HG03575 (cell line): ENCODE measurements around the gene MT4.

Experiments used
- ATAC-seq: cut with Tn5 transposase; IDR thresholded peaks from one replicate; pipeline ENCODE4 v1.9.1; 2021; ENCODE audit not compliant: unreplicated experiment, insufficient number of reproducible peaks, low FRiP score; ENCODE audit errors: extremely low read depth

The MT4 gene

DNA sequence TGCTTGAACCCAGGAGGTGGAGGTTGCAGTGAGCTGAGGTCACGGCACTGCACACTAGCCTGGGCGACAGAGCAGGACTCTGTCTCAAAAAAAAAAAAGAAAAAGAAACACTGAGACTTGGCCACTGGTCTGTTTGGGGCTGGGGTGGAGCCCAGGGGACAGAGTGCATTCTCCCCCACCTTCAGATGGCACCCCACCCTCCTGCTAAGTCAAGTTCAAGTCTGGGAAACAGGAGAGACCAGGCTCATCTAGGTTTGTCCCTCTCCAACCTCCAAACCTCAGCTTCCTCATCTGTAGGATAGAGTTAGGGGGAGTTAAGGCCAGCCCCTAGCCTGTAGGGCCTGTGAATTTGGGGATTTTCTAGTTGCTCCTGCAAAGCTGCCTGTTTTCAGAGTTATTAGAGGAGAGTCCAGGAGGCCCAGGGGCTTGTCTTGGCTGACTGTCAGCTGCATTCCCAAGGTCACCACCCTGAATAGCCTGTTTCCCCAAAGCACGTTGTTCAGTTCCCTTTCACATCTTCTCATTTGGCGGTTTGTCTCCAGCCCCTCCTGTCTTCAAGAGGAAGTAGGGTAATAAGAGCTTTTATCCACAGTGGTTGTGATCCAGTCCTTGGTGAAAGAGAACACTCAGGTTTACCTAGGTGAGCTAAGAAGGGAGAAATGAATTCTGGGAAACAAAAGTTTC lies 26.6 kb downstream of the MT4 start:
- ATAC-seq, result no peak

DNA sequence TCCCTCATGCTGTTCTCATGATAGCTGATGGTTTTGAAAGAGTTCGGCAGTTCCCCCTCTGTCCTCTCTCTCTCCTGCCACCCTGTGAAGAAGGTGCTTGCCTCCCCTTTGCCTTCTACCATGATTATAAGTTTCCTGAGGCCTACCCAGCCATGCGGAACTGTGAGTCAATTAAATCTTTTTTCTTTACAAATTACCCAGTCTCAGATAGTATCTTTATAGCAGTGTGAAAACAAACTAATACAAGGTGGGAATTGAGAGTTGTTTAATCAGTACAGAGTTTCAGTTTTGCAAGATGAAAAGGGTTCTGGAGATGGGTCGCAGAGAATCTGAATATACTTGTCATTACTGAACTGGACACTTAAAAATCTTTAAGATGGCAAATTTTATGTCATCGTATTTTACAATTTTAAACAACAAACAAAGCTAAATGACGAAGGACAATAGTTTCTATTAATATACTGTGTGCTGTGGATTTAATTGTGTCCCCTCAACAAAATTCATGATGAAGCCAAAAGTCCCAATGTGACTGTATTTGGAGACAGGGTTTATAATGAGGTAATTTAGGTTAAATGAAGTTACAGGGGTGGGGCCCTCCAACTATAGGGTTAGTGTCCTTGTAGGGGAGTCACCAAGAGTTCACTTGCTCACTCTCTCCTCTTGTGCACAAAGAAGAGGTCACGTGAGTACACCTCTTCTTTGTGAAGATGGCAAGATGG lies 28.9 kb downstream of the MT4 start:
- no peak for ATAC-seq

DNA sequence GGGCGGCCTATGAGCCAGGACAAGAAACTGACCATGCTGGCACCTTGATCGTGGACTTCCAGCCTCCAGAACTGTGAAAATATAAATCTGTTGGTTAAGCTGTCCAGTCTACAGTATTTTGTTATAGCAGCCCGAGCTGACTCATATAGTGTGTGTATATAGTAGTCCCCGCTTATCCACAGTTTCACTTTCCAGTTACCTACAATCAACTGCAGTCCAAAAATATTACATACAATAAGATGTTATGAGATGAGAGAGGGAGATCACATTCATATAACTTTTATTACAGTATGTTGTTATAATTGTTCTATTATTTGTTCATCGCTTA lies 29.4 kb downstream of the MT4 start:
- no peak for ATAC-seq

DNA sequence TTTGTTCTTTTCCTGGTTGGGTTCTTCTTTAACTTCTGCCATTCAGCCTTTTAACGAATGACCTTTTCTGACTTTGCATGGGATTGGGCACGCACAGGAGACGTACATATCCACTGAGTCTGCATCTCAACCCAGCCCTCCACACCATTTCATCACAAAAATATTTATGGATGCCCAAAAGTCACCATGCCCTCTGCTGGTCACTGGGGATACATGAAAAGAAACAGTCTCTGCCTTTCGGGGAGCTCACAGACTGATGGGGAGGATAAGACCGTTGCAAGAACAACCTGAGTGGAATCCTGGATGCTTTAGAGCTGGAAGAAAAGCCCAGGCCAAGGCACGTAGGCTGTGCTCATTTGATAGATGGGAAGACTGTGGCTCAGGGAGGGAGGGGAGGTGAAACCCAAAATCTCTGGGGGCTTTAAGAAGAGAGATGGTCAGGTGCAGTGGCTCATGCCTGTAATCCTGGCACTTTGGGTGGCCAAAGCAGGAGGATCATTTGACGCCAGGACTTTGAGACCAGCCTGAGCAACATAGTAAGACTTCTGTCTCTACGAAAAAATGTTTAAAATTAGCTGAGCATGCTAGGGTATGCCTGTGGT lies 35.6 kb downstream of the MT4 start:
- ATAC-seq, result no peak

DNA sequence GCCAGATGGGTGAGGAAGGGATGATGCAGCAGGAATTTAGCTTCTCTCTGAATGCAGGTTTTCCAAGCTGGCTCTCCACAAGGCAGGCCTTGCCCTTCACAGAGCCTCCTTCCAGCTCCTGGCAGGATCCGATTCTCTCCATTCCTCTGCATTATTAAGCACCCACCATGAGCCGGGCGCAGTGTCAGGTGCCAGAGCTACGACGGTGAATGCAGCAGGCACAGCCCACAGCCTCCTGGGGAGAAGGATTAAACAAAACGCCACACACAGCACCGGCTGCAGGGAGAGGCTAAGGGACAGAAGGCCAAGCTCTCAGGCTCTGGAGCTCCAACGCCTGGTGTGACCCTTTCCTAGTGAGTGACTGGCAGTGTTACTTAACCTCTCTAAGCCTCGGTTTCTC lies 36.5 kb downstream of the MT4 start:
- ATAC-seq, result no peak

DNA sequence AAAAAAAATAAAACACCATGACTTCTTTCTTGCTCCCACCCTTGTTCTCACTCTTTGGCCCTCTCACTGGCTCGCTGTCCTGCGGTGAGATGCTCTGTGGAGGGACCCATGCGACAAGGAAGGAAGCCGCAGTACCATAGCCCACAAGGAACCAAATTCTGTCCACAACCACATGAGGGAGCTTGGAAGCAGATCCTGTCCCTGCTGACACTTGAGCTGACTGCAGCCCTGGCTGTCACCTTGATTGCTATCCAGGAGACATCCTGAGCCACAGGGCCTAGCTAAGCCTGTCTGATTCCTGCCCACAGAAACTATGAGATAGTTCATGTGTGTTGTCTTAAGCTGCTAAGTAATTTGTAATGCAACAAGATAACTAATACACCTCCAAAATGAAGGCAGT lies 38.7 kb downstream of the MT4 start:
- ATAC-seq, result no peak

DNA sequence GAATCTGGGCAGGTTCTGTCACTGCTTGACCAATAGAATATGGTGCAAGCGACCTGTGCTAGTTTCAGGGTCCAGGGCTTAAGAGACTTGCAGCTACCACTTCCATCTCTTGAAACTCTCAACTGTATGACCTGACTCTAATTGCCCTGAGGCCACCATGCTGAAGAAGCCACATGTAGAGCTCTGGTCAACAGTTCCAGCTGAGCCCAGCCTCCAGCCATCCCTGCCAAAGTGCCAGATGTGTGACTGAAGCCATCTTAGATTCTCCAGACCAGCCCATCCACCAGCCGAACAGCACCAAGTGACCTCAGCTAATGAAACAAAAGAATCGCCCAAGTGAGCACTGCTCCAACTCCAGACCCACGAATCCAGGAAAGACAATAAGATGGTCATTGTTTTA lies 40.1 kb downstream of the MT4 start:
- ATAC-seq, result no peak

DNA sequence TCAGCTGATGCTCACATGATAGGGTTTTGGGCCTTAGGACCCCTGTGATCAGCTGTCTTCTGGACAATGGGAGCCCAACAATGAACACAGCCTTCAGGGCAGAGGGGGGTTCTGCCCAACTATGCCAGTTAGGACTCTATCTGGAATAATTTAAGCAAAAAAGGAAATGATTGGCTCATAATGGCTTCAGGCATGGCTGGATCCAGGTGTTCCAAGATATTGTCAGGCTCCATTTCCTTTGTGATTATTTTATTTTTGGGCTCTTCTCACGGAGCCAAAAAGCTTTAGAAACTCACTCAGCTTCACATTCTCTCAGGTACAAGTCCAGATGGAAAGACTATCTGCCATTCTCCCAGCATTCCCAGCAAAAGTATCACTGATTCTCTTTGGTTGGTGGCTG lies 40.6 kb downstream of the MT4 start:
- ATAC-seq, result no peak

DNA sequence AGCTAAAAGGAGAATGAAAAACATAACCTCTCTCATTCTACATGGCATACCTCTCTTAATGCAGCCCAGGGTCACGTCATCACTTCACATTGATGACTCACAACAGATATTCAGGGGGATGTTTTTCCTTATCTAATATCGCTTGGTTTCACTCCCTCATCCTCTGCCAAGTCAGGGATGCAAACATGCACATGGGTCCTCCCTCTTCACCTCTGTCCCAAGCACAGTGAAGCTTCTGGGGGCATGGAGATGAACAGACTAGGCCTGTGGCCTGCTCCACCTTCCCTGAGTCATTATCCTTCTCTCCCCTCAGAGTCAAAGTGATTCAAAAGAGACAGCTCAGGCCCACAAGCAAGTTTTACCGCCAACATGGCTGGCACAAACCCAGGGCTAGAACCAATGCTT lies 41.2 kb downstream of the MT4 start:
- ATAC-seq, result no peak

DNA sequence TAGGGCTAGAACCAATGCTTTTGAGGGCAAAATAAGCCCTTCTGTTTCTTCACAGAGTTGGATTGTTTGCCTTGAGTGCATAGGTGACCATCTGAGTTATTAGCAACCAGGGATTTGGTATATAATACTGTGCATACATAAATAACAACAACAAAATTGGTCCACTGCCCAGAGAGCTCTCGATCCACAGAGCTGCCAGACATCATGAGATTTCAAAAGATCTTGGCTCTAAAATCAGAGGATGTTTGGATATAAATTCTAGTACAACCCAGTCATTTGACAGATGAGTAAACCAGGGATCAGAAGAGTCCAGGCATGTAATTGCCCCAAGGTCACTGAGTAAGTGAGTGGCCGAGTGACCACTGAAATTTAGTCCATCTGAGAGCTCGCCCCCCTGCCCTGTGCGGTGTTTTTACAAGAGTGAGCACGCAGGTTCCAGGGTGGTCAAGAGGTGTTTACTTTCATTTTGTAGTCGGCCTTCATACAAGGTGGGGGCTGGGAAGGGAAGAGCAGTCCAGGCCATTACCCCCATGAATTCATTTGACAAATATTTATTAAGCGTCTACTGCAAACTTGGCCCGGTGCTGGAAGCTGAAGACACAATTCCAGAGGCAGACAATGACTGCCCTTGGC lies 41.7 kb downstream of the MT4 start:
- no peak for ATAC-seq

DNA sequence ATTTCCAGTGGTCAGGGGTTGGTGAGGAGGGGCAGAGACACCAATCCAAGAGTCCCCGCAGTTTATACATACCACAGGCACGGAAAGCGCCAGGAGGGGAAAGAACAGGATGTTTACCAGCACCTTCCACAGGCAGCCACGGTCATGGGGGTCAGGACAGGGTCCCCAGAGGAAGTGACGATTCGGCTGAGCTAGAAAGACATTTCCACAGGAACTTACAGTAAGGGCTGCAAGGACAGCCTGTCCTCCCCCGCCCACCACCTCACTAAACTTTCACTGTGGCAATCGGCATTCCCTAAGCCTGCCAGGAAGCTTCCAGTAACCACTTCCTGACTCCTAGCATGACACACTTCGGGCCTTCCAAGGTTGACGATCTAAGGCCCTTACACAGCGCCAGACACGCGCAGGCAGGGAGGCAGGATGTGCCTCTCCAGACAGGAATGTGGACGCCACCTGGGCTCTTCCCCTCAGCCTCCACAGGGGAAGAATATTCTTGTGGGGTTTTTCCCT lies 42.3 kb downstream of the MT4 start:
- ATAC-seq, result no peak

DNA sequence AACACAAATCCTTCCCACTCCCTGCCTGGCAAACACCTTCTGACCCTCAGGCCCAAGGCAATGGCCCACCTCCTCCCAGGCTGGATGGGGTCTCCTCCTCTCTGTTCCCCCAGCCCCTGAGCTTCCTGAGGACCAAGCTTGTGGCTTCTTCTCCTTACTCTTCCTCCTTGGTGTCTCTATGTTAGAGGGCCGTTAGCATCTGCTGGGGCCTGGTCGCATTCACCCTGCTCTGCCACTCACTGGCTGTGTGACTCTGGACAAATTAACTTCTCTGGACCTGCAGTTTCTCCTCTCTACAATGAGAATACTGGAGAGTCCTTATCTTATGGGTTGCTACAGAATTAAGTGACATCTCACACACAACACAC lies 42.8 kb downstream of the MT4 start:
- no peak for ATAC-seq

DNA sequence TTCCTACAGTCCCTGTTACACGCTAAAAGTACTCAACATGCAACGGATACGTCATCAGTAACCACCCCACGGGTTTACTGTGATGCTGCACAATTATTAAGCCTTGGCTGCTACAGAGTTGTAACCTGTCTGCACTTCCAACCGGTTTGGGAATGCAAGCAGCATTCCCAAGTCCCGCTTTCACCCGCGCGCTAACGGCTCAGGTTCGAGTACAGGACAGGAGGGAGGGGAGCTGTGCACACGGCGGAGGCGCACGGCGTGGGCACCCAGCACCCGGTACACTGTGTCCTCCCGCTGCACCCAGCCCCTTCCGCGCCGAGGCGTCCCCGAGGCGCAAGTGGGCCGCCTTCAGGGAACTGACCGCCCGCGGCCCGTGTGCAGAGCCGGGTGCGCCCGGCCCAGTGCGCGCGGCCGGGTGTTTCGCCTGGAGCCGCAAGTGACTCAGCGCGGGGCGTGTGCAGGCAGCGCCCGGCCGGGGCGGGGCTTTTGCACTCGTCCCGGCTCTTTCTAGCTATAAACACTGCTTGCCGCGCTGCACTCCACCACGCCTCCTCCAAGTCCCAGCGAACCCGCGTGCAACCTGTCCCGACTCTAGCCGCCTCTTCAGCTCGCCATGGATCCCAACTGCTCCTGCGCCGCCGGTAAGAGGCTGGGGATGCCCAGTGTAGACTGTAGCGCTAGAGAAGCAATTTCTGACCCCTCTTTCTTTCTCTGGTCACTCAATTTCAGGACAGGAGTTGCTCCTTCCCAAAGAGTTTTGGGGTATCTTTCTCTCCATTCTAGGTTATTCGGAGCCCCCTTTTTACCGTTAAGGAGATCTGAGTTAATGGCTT lies 43.4 kb downstream of the MT4 start, which contains the start of gene MT2A:
MT2A (plus strand) TSS at position 542 of the 833 bp plus-strand sequence; CDS start at position 614, 72 bp downstream.
- peak; percentile 51 for ATAC-seq

DNA sequence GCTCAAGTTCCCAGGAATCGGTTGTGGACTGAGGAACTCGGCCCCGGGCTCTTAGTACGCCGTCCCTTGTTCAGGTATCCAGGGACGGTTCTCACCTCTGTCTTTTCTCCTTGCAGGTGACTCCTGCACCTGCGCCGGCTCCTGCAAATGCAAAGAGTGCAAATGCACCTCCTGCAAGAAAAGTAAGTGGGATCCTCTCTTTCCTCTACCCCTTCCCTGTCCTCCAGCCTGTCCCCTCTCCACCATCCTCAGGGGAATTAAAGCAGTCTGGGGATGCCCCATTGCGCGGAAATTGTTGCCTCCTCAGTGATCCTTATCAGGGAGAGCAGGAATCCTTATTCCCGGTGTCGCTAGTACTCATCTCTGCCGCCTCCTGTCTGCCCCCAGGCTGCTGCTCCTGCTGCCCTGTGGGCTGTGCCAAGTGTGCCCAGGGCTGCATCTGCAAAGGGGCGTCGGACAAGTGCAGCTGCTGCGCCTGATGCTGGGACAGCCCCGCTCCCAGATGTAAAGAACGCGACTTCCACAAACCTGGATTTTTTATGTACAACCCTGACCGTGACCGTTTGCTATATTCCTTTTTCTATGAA lies 44.1 kb downstream of the MT4 start:
- no peak for ATAC-seq

DNA sequence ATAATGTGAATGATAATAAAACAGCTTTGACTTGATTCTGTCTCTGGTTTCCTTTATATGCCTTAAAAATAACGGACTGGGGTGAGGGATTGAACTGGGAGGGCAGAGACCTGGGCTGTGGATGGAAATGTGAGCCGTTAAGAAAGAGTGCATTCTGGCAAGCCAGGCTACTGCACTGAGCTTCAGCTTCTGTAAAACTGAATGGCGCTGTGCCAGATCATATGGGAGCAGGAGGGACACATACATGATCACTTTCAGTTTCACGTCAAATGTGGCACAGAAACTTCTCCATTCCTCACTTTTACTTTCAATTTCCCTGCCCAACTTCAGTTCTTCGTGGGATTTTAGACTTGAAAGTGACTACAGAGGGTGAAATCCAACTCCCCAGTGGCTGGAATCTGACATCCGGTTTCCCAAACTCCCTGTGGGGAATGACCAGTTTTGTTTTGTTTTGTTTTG lies 44.6 kb downstream of the MT4 start:
- ATAC-seq, result no peak

DNA sequence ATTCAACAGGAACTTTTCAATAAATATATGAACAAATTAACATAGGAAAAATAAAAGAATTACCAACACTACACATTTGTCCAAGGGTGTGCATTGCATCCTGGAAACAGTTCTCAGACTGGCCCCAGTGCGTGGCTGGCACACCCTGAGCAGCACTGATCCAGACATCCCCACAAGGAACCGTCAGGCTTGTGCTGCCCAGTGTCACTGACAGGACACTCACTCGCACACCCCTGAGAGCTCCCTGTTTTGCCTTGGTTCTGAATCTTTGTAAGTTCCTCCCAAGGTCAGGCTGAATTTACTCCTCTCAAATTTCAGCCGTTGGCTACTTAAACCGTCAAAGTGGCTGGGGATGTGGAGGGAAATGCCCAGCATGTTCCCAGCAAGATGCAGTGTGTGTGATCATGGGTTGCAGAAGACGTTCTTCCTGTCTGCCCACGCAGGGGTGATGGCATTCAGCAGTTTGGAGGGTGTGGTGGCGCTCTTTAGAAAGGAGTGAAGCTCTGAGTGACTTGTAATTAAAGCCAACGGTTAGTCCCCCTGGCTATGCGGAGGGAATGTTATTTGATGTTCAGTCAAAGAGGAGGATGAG lies 45.2 kb downstream of the MT4 start:
- ATAC-seq, result no peak

DNA sequence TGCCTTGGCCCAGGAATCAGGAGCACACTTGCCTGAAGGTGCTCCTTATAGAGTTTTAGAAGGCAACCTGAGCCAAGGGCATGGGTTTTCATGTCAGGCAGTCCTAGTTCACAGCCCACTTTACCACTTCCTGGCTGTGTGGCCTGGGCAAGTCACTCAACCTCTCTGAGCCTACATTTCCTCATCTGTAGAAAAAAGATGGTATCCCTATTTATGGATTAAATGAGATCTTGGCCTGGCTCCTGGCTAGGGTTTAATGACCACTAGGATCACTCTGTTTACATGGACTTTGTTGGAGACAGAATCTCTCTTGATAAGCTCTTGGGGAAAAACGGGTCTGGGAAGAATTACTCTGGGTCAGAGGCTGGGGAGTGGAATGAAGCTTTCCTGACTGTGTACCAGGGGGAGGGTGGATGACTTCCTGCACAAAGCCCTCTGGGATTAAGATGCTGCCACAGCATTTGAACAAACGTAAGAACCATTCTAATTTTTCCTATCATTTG lies 45.8 kb downstream of the MT4 start:
- no peak for ATAC-seq

DNA sequence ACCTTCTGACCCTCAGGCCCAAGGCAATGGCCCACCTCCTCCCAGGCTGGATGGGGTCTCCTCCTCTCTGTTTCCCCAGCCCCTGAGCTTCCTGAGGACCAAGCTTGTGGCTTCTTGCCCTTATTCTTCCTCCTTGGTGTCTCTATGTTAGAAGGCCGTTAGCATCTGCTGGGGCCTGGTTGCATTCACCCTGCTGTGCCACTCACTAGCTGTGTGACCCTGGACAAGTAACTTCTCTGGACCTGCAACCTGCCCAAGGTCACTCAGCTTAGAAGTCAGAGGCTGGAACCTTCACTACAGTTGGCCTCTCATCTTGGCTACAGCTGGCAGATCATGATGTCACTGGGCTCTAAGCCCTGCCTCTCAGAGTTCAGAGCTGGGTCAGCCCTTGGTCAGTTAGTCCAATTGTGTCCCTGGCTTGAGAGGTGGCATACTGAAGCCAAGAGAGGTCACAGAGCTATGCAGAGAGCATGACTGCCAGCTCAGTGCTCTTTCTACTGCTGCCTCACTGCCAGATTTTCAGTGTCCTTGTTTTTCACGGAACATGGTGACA lies 46.5 kb downstream of the MT4 start:
- no peak for ATAC-seq
